Hematopoietic multipotent progenitor cell treated with erythropoietin and hydrocortisone succinate and interleukin-3 and kit ligand, for 8 days (in vitro differentiated cells): ENCODE measurements around the gene NPM1.
"Not testable (repeated sequence)": the region's sequence is repeated elsewhere in the genome, so short reads cannot be mapped to it uniquely, and the experiment has no call there.

Experiments used
- DNase-seq: peaks from one replicate; pipeline ENCODE4 v3.0.0-alpha.2; 2015

NPM1 gene

GRCh38 chr5:171387345-171387969 lies at the start of gene NPM1:
TSS of gene NPM1 (plus strand) at chr5:171387849. CDS start at chr5:171387949, 100 bp downstream.
- DNase-seq = peak; percentile 98

- DNase-seq = no peak
Observed at GRCh38 chr5:171340042-171340441, 47.6 kb upstream of the NPM1 start.

GRCh38 chr5:171340491-171340890 lies 47.2 kb upstream of the NPM1 start:
- DNase-seq = no peak

GRCh38 chr5:171342362-171343111 lies 45.1 kb upstream of the NPM1 start:
- peak; percentile 75 for DNase-seq

- DNase-seq = no peak
Observed at GRCh38 chr5:171344936-171345608, 42.6 kb upstream of the NPM1 start.

- no peak for DNase-seq
Observed at GRCh38 chr5:171351536-171352073, 36.0 kb upstream of the NPM1 start.

- no peak for DNase-seq
Observed at GRCh38 chr5:171355302-171355724, 32.3 kb upstream of the NPM1 start.

GRCh38 chr5:171357843-171358242 lies 29.8 kb upstream of the NPM1 start:
- DNase-seq = no peak

- DNase-seq = not testable (repeated sequence)
Observed at GRCh38 chr5:171361151-171361550, 26.5 kb upstream of the NPM1 start.

- not testable (repeated sequence) for DNase-seq
Observed at GRCh38 chr5:171363249-171363648, 24.4 kb upstream of the NPM1 start.

GRCh38 chr5:171363846-171364245 lies 23.8 kb upstream of the NPM1 start:
- DNase-seq = peak; percentile 56

- peak; percentile 37 for DNase-seq
Observed at GRCh38 chr5:171365351-171365750, 22.3 kb upstream of the NPM1 start.

GRCh38 chr5:171366645-171367044 lies 21.0 kb upstream of the NPM1 start:
- no peak for DNase-seq

GRCh38 chr5:171367424-171368370 lies 20.0 kb upstream of the NPM1 start:
- DNase-seq = no peak

- no peak for DNase-seq
Observed at GRCh38 chr5:171369056-171369455, 18.6 kb upstream of the NPM1 start.

GRCh38 chr5:171369898-171370297 lies 17.8 kb upstream of the NPM1 start:
- no peak for DNase-seq

- DNase-seq = not testable (repeated sequence)
Observed at GRCh38 chr5:171370881-171371280, 16.8 kb upstream of the NPM1 start.

- no peak for DNase-seq
Observed at GRCh38 chr5:171371326-171371725, 16.3 kb upstream of the NPM1 start.

- DNase-seq = no peak
Observed at GRCh38 chr5:171379961-171380360, 7.7 kb upstream of the NPM1 start.

- DNase-seq = not testable (repeated sequence)
Observed at GRCh38 chr5:171384416-171384815, 3.2 kb upstream of the NPM1 start.

- DNase-seq = not testable (repeated sequence)
Observed at GRCh38 chr5:171384999-171385398, 2.6 kb upstream of the NPM1 start.

- no peak for DNase-seq
Observed at GRCh38 chr5:171386006-171386671, 1.5 kb upstream of the NPM1 start.
